ENCODE measurements around the gene SLC37A2.

The SLC37A2 gene

GRCh38 chr11:125084057-125084416 lies 20.9 kb downstream of the SLC37A2 start:
- Histone ChIP-seq H3K79me2 (ENCODE audit: control insufficient read depth, insufficient read depth, low read length, poor library complexity) (no peaks in the 10 kb centered on the region), H3K27ac (ENCODE audit: low read depth, low read length) (no peak overlapping the region), H2BK12ac (ENCODE audit: low read length) (no peak overlapping the region), H3K36me3 (ENCODE audit: control insufficient read depth in 1 of 2, insufficient read depth in 2 of 2, low read length in 2 of 2) (no peaks in the 10 kb centered on the region), H3K4ac (ENCODE audit: low read depth, low read length) (no peak overlapping the region), H3K23ac (ENCODE audit: low read length) (no peak overlapping the region), H3K27me3 (ENCODE audit: insufficient read depth, low read length) (no peaks in the 10 kb centered on the region), H2BK120ac (ENCODE audit: insufficient read depth, low read length, poor library complexity) (no peak overlapping the region), H3K9ac (ENCODE audit: low read length) (no peak overlapping the region), H2BK5ac (ENCODE audit: low read depth, low read length, poor library complexity) (no peak overlapping the region), H4K91ac (ENCODE audit: low read depth, low read length) (no peak overlapping the region), H3K4me3 (ENCODE audit: low read depth, low read length) (no peak overlapping the region), H2AFZ (ENCODE audit: insufficient read depth, low read length, poor library complexity) (no peak overlapping the region), H3K9me3 (ENCODE audit: insufficient read depth, low read depth, low read length) (no peaks in the 10 kb centered on the region), H2AK5ac (ENCODE audit: low read length) (no peak overlapping the region), H3K4me2 (ENCODE audit: low read length) (no peak overlapping the region), H4K8ac (ENCODE audit: low read depth, low read length) (no peak overlapping the region), H3K14ac (ENCODE audit: low read length) (no peak overlapping the region), H3K79me1 (ENCODE audit: low read length) (no peaks in the 10 kb centered on the region), H3K18ac (ENCODE audit: low read length) (no peak overlapping the region), H4K12ac (ENCODE audit: low read depth, low read length) (no peak overlapping the region), H3K4me1 (ENCODE audit: control insufficient read depth in 1 of 2, insufficient read depth in 2 of 2, low read length in 2 of 2) (peaks cover 4 to 6% of the 10 kb centered on the region in 2 experiments)
- WGBS (ENCODE audit: extremely low coverage, insufficient coverage, insufficient read length), result no CpG with 5 or more reads among the region's 11 CpGs
- DNase-seq, result no peak

GRCh38 chr11:125084761-125085231 lies 21.7 kb downstream of the SLC37A2 start:
- Histone ChIP-seq H4K8ac (ENCODE audit: low read depth, low read length) (no peak overlapping the region), H3K9ac (ENCODE audit: low read length) (no peak overlapping the region), H3K4ac (ENCODE audit: low read depth, low read length) (no peak overlapping the region), H3K79me2 (ENCODE audit: control insufficient read depth, insufficient read depth, low read length, poor library complexity) (no peaks in the 10 kb centered on the region), H3K23ac (ENCODE audit: low read length) (no peak overlapping the region), H3K36me3 (ENCODE audit: control insufficient read depth in 1 of 2, insufficient read depth in 2 of 2, low read length in 2 of 2) (no peaks in the 10 kb centered on the region), H2AFZ (ENCODE audit: insufficient read depth, low read length, poor library complexity) (no peak overlapping the region), H3K27me3 (ENCODE audit: insufficient read depth, low read length) (no peaks in the 10 kb centered on the region), H2BK120ac (ENCODE audit: insufficient read depth, low read length, poor library complexity) (no peak overlapping the region), H2BK5ac (ENCODE audit: low read depth, low read length, poor library complexity) (no peak overlapping the region), H4K91ac (ENCODE audit: low read depth, low read length) (no peak overlapping the region), H4K12ac (ENCODE audit: low read depth, low read length) (no peak overlapping the region), H2AK5ac (ENCODE audit: low read length) (no peak overlapping the region), H3K18ac (ENCODE audit: low read length) (no peak overlapping the region), H3K14ac (ENCODE audit: low read length) (no peak overlapping the region), H3K4me1 (ENCODE audit: control insufficient read depth in 1 of 2, insufficient read depth in 2 of 2, low read length in 2 of 2) (no peaks in the 10 kb centered on the region), H3K9me3 (ENCODE audit: insufficient read depth, low read depth, low read length) (no peaks in the 10 kb centered on the region), H3K4me2 (ENCODE audit: low read length) (no peak overlapping the region), H3K27ac (ENCODE audit: low read depth, low read length) (no peak overlapping the region), H3K79me1 (ENCODE audit: low read length) (no peaks in the 10 kb centered on the region), H2BK12ac (ENCODE audit: low read length) (no peak overlapping the region), H3K4me3 (ENCODE audit: low read depth, low read length) (no peak overlapping the region)
- no peak for DNase-seq
- WGBS (ENCODE audit: extremely low coverage, insufficient coverage, insufficient read length), result no CpG with 5 or more reads among the region's 8 CpGs

GRCh38 chr11:125085301-125086081 lies 22.4 kb downstream of the SLC37A2 start:
- H3K4me2 ChIP-seq (ENCODE audit: low read length), result no peak overlapping the region
- H3K79me2 ChIP-seq (ENCODE audit: control insufficient read depth, insufficient read depth, low read length, poor library complexity), result no peaks in the 10 kb centered on the region
- no peak overlapping the region for H2AK5ac ChIP-seq (ENCODE audit: low read length)
- no peak overlapping the region for H2AFZ ChIP-seq (ENCODE audit: insufficient read depth, low read length, poor library complexity)
- H4K12ac ChIP-seq (ENCODE audit: low read depth, low read length), result no peak overlapping the region
- no peaks in the 10 kb centered on the region for H3K36me3 ChIP-seq (ENCODE audit: control insufficient read depth in 1 of 2, insufficient read depth in 2 of 2, low read length in 2 of 2)
- H3K4me1 ChIP-seq (ENCODE audit: control insufficient read depth in 1 of 2, insufficient read depth in 2 of 2, low read length in 2 of 2), result no peaks in the 10 kb centered on the region
- no CpG with 5 or more reads among the region's 20 CpGs for WGBS (ENCODE audit: extremely low coverage, insufficient coverage, insufficient read length)
- H3K14ac ChIP-seq (ENCODE audit: low read length), result no peak overlapping the region
- no peak overlapping the region for H3K23ac ChIP-seq (ENCODE audit: low read length)
- no peaks in the 10 kb centered on the region for H3K27me3 ChIP-seq (ENCODE audit: insufficient read depth, low read length)
- H4K91ac ChIP-seq (ENCODE audit: low read depth, low read length), result no peak overlapping the region
- H3K4me3 ChIP-seq (ENCODE audit: low read depth, low read length), result no peak overlapping the region
- H2BK5ac ChIP-seq (ENCODE audit: low read depth, low read length, poor library complexity), result no peak overlapping the region
- no peak overlapping the region for H2BK12ac ChIP-seq (ENCODE audit: low read length)
- no peak overlapping the region for H3K9ac ChIP-seq (ENCODE audit: low read length)
- no peaks in the 10 kb centered on the region for H3K79me1 ChIP-seq (ENCODE audit: low read length)
- no peak overlapping the region for H3K27ac ChIP-seq (ENCODE audit: low read depth, low read length)
- no peaks in the 10 kb centered on the region for H3K9me3 ChIP-seq (ENCODE audit: insufficient read depth, low read depth, low read length)
- H2BK120ac ChIP-seq (ENCODE audit: insufficient read depth, low read length, poor library complexity), result no peak overlapping the region
- no peak overlapping the region for H4K8ac ChIP-seq (ENCODE audit: low read depth, low read length)
- DNase-seq, result no peak
- no peak overlapping the region for H3K18ac ChIP-seq (ENCODE audit: low read length)
- H3K4ac ChIP-seq (ENCODE audit: low read depth, low read length), result no peak overlapping the region

- Histone ChIP-seq H3K27me3 (ENCODE audit: insufficient read depth, low read length) (no peaks in the 10 kb centered on the region), H3K23ac (ENCODE audit: low read length) (no peak overlapping the region), H3K14ac (ENCODE audit: low read length) (no peak overlapping the region), H2BK5ac (ENCODE audit: low read depth, low read length, poor library complexity) (no peak overlapping the region), H3K4me2 (ENCODE audit: low read length) (no peak overlapping the region), H2AFZ (ENCODE audit: insufficient read depth, low read length, poor library complexity) (no peak overlapping the region), H3K36me3 (ENCODE audit: control insufficient read depth in 1 of 2, insufficient read depth in 2 of 2, low read length in 2 of 2) (no peaks in the 10 kb centered on the region), H3K9me3 (ENCODE audit: insufficient read depth, low read depth, low read length) (no peaks in the 10 kb centered on the region), H2BK12ac (ENCODE audit: low read length) (no peak overlapping the region), H3K4ac (ENCODE audit: low read depth, low read length) (no peak overlapping the region), H2AK5ac (ENCODE audit: low read length) (no peak overlapping the region), H3K4me1 (ENCODE audit: control insufficient read depth in 1 of 2, insufficient read depth in 2 of 2, low read length in 2 of 2) (peaks cover 3% of the 10 kb centered on the region in 2 experiments), H3K9ac (ENCODE audit: low read length) (no peak overlapping the region), H2BK120ac (ENCODE audit: insufficient read depth, low read length, poor library complexity) (no peak overlapping the region), H3K4me3 (ENCODE audit: low read depth, low read length) (no peak overlapping the region), H4K8ac (ENCODE audit: low read depth, low read length) (no peak overlapping the region), H3K79me2 (ENCODE audit: control insufficient read depth, insufficient read depth, low read length, poor library complexity) (no peaks in the 10 kb centered on the region), H3K79me1 (ENCODE audit: low read length) (no peaks in the 10 kb centered on the region), H4K12ac (ENCODE audit: low read depth, low read length) (no peak overlapping the region), H4K91ac (ENCODE audit: low read depth, low read length) (no peak overlapping the region), H3K18ac (ENCODE audit: low read length) (no peak overlapping the region), H3K27ac (ENCODE audit: low read depth, low read length) (no peak overlapping the region)
- DNase-seq, result no peak
- WGBS (ENCODE audit: extremely low coverage, insufficient coverage, insufficient read length), result no CpG with 5 or more reads among the region's 14 CpGs
Observed at GRCh38 chr11:125086633-125087296, 23.7 kb downstream of the SLC37A2 start.

All from trophoblast cell (in vitro differentiated cells and primary cell).